HepG2 (cell line): Measurements from ENCODE around the gene OSGIN1. TPM values are rescaled to one million over a fixed set of nuclear protein-coding genes. Genes with fewer than 3 reads are reported as not detected.

Experiments used
- ATRX ChIP-seq: sonication (generic); formaldehyde crosslinking; IDR thresholded peaks from 2 replicates; pipeline ENCODE4 v1.4.0; 2020; ENCODE audit warnings: missing genetic modification reagents, borderline replicate concordance
- HNF4A ChIP-seq: sonication (generic); formaldehyde crosslinking; IDR thresholded peaks from 2 replicates; pipeline ENCODE4 v1.4.0; 2020; ENCODE audit warnings: missing genetic modification reagents
- MXD4 ChIP-seq: IDR thresholded peaks from 2 replicates; pipeline ENCODE4 v1.6.1; 2016; ENCODE audit warnings: mild to moderate bottlenecking, missing biosample characterization, missing genetic modification reagents
- RARG ChIP-seq: sonication (generic); formaldehyde crosslinking; IDR thresholded peaks from 2 replicates; pipeline ENCODE4 v1.4.0; 2020; ENCODE audit warnings: low read depth, mild to moderate bottlenecking, missing genetic modification reagents
- RELA ChIP-seq: sonication (generic); formaldehyde crosslinking; IDR thresholded peaks from 2 replicates; pipeline ENCODE4 v1.4.0; 2020; ENCODE audit warnings: missing genetic modification reagents
- RFXAP ChIP-seq: sonication (generic); formaldehyde crosslinking; IDR thresholded peaks from 2 replicates; pipeline ENCODE4 v1.4.0; 2020; ENCODE audit warnings: missing genetic modification reagents, borderline replicate concordance
- RXRB ChIP-seq: IDR thresholded peaks from 2 replicates; pipeline ENCODE4 v1.6.1; 2016; ENCODE audit warnings: borderline replicate concordance, missing genetic modification reagents, missing compliant biosample characterization
- SOX6 ChIP-seq, 2 experiments: fragments of 450-650 bp in 1 of 2; sonication (generic) in 1 of 2; formaldehyde crosslinking in 1 of 2; IDR thresholded peaks; 2 replicates each; pipeline versions ENCODE4 v1.4.0 to v1.6.1; 2017 to 2020; ENCODE audit warnings: antibody characterized with exemption in 1 of 2, mild to moderate bottlenecking in 1 of 2, missing genetic modification reagents in 1 of 2
- TBL1XR1 ChIP-seq: fragments of 150-350 bp; IDR thresholded peaks from 2 replicates; pipeline ENCODE4 v1.6.1; 2014; ENCODE audit warnings: borderline replicate concordance, low read length; ENCODE audit not compliant: partially characterized antibody
- TBX2 ChIP-seq: sonication (generic); formaldehyde crosslinking; IDR thresholded peaks from 2 replicates; pipeline ENCODE4 v1.5.0; 2020; ENCODE audit warnings: missing genetic modification reagents, mild to moderate bottlenecking, borderline replicate concordance
- ZBTB7A ChIP-seq: sonication (generic); formaldehyde crosslinking; IDR thresholded peaks from 2 replicates; pipeline ENCODE4 v1.8.0; 2022; ENCODE audit warnings: mild to moderate bottlenecking, missing genetic modification reagents
- ZFP36L2 ChIP-seq: sonication (generic); formaldehyde crosslinking; IDR thresholded peaks from 2 replicates; pipeline ENCODE4 v1.4.0; 2020; ENCODE audit warnings: missing genetic modification reagents
- ZNF235 ChIP-seq: sonication (generic); formaldehyde crosslinking; IDR thresholded peaks from 2 replicates; pipeline ENCODE4 v1.8.1; 2023; ENCODE audit warnings: mild to moderate bottlenecking, missing genetic modification reagents, borderline replicate concordance
- ZNF282 ChIP-seq: fragments of 450-650 bp; IDR thresholded peaks from 2 replicates; pipeline ENCODE4 v1.6.1; 2018; ENCODE audit not compliant: partially characterized antibody
- ZNF629 ChIP-seq: sonication (generic); formaldehyde crosslinking; conservative IDR thresholded peaks from 2 replicates; pipeline ENCODE4 v1.5.0; 2020; ENCODE audit warnings: missing genetic modification reagents
- ZNF746 ChIP-seq: sonication (generic); formaldehyde crosslinking; IDR thresholded peaks from 2 replicates; pipeline ENCODE4 v1.8.0; 2022; ENCODE audit warnings: mild to moderate bottlenecking, missing genetic modification reagents
- ZNF761 ChIP-seq: sonication (generic); formaldehyde crosslinking; conservative IDR thresholded peaks from 2 replicates; pipeline ENCODE4 v1.4.0; 2020; ENCODE audit warnings: mild to moderate bottlenecking, missing genetic modification reagents
- ZSCAN22 ChIP-seq: sonication (generic); formaldehyde crosslinking; IDR thresholded peaks from 2 replicates; pipeline ENCODE4 v1.4.0; 2020; ENCODE audit warnings: mild to moderate bottlenecking, missing genetic modification reagents
- polyA plus RNA-seq, 8 experiments: library from polyadenylated mRNA; depleted of rRNA in 3 of 8; stranded (reverse) in 7 of 8; unstranded in 1 of 8; fragments of >200 nt; fragmentation: Illumina TruSeq in 4 of 8; extraction: Trizol in 4 of 8; gene quantifications; 2 replicates each; pipeline versions ENCODE4 v1.2.1 to v1.2.3, GENCODE V29; 2011 to 2016; ENCODE audit warnings: low read depth in 4 of 8, missing spikeins in 1 of 8, mixed read lengths in 1 of 8; ENCODE audit not compliant: insufficient read depth in 1 of 8
- total RNA-seq, 5 experiments: library from RNA; depleted of rRNA; stranded (reverse); fragments of >200 nt; fragmentation: Illumina TruSeq; extraction: Trizol; gene quantifications; 2 replicates each; pipeline ENCODE4 v1.2.3, GENCODE V29; 2016; ENCODE audit warnings: low read depth in 1 of 5
- TF ChIP-seq, protein P1 (sequence below): sonication (generic); formaldehyde crosslinking; IDR thresholded peaks from 2 replicates; pipeline ENCODE4 v1.5.0; 2020; ENCODE audit warnings: mild to moderate bottlenecking, missing genetic modification reagents, borderline replicate concordance
- TF ChIP-seq, protein P2 (sequence below): sonication (generic); formaldehyde crosslinking; IDR thresholded peaks from 2 replicates; pipeline ENCODE4 v1.5.1; 2020; ENCODE audit warnings: missing genetic modification reagents, mild to moderate bottlenecking, borderline replicate concordance
- TF ChIP-seq, protein P3 (sequence below): IDR thresholded peaks from 2 replicates; pipeline ENCODE4 v1.6.1; 2016; ENCODE audit warnings: missing biosample characterization, missing genetic modification reagents, low read depth
- TF ChIP-seq, protein P4 (sequence below): sonication (generic); formaldehyde crosslinking; IDR thresholded peaks from 2 replicates; pipeline ENCODE4 v1.4.0; 2020; ENCODE audit warnings: missing genetic modification reagents, mild to moderate bottlenecking, borderline replicate concordance

Gene OSGIN1
- total and polyA plus RNA-seq, 2 of the 13 experiments (the other 11 are each of a cell fraction or from before 2014, with no cell fraction given) = 20.5 to 27.1 TPM

DNA sequence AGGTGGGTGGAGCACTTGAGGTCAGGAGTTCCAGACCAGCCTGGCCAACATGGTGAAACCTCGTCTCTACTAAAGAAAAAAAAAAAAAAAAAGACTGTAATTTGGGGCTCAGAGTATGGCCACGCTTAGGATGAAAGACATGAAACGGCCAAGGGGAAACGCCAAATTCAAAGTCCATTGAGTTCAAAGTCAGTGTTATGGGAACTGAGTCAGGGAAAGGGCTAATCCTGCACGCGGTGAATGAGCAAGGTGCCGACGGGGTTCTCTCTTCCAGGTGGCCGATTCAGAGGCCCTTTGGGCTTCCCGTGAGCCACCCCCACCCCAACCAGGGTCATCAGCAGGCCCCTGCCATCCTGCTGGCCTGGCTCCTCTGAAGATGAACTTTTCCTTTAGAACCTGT, 7.5 kb upstream of the OSGIN1 start (continued):
- TF ChIP-seq, protein P1, sequence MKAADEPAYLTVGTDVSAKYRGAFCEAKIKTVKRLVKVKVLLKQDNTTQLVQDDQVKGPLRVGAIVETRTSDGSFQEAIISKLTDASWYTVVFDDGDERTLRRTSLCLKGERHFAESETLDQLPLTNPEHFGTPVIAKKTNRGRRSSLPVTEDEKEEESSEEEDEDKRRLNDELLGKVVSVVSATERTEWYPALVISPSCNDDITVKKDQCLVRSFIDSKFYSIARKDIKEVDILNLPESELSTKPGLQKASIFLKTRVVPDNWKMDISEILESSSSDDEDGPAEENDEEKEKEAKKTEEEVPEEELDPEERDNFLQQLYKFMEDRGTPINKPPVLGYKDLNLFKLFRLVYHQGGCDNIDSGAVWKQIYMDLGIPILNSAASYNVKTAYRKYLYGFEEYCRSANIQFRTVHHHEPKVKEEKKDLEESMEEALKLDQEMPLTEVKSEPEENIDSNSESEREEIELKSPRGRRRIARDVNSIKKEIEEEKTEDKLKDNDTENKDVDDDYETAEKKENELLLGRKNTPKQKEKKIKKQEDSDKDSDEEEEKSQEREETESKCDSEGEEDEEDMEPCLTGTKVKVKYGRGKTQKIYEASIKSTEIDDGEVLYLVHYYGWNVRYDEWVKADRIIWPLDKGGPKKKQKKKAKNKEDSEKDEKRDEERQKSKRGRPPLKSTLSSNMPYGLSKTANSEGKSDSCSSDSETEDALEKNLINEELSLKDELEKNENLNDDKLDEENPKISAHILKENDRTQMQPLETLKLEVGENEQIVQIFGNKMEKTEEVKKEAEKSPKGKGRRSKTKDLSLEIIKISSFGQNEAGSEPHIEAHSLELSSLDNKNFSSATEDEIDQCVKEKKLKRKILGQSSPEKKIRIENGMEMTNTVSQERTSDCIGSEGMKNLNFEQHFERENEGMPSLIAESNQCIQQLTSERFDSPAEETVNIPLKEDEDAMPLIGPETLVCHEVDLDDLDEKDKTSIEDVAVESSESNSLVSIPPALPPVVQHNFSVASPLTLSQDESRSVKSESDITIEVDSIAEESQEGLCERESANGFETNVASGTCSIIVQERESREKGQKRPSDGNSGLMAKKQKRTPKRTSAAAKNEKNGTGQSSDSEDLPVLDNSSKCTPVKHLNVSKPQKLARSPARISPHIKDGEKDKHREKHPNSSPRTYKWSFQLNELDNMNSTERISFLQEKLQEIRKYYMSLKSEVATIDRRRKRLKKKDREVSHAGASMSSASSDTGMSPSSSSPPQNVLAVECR (CRISPR knock-in tag) = no peak
- TF ChIP-seq ZSCAN22 (CRISPR knock-in tag) = no peak
- TF ChIP-seq RFXAP (CRISPR knock-in tag) = no peak
- no peak for TF ChIP-seq ZNF761 (CRISPR knock-in tag)
- TF ChIP-seq ZFP36L2 = no peak
- no peak for TF ChIP-seq MXD4
- no peak for TF ChIP-seq RELA (CRISPR knock-in tag)
- no peak for TF ChIP-seq TBL1XR1
- no peak for TF ChIP-seq ZNF282
- no peak for TF ChIP-seq ZNF629 (CRISPR knock-in tag)
- TF ChIP-seq, protein P2, sequence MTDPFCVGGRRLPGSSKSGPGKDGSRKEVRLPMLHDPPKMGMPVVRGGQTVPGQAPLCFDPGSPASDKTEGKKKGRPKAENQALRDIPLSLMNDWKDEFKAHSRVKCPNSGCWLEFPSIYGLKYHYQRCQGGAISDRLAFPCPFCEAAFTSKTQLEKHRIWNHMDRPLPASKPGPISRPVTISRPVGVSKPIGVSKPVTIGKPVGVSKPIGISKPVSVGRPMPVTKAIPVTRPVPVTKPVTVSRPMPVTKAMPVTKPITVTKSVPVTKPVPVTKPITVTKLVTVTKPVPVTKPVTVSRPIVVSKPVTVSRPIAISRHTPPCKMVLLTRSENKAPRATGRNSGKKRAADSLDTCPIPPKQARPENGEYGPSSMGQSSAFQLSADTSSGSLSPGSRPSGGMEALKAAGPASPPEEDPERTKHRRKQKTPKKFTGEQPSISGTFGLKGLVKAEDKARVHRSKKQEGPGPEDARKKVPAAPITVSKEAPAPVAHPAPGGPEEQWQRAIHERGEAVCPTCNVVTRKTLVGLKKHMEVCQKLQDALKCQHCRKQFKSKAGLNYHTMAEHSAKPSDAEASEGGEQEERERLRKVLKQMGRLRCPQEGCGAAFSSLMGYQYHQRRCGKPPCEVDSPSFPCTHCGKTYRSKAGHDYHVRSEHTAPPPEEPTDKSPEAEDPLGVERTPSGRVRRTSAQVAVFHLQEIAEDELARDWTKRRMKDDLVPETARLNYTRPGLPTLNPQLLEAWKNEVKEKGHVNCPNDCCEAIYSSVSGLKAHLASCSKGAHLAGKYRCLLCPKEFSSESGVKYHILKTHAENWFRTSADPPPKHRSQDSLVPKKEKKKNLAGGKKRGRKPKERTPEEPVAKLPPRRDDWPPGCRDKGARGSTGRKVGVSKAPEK (CRISPR knock-in tag) = no peak
- TF ChIP-seq ZNF235 (CRISPR knock-in tag) = no peak
- TF ChIP-seq, protein P3, sequence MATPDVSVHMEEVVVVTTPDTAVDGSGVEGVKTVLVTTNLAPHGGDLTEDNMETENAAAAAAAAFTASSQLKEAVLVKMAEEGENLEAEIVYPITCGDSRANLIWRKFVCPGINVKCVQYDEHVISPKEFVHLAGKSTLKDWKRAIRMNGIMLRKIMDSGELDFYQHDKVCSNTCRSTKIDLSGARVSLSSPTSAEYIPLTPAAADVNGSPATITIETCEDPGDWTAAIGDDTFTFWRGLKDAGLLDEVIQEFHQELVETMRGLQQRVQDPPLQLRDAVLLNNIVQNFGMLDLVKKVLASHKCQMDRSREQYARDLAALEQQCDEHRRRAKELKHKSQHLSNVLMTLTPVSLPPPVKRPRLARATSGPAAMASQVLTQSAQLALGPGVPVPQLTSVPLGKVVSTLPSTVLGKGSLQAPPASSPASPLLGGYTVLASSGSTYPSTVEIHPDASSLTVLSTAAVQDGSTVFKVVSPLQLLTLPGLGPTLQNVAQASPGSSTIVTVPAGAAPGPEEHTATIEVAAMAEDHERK (CRISPR knock-in tag) = no peak
- TF ChIP-seq RARG (CRISPR knock-in tag) = no peak
- TF ChIP-seq TBX2 (CRISPR knock-in tag) = no peak
- TF ChIP-seq SOX6 (IDR thresholded peaks at IDR 0.05) = no peak
- no peak for TF ChIP-seq SOX6 (CRISPR knock-in tag; IDR thresholded peaks at IDR 0.05)
- TF ChIP-seq ZNF746 (CRISPR knock-in tag) = no peak
- peak; percentile 71 for TF ChIP-seq HNF4A
- TF ChIP-seq RXRB = peak; percentile 39; the same call in 1 of the 2 replicates
- no peak for TF ChIP-seq ATRX (CRISPR knock-in tag)
- TF ChIP-seq, protein P4, sequence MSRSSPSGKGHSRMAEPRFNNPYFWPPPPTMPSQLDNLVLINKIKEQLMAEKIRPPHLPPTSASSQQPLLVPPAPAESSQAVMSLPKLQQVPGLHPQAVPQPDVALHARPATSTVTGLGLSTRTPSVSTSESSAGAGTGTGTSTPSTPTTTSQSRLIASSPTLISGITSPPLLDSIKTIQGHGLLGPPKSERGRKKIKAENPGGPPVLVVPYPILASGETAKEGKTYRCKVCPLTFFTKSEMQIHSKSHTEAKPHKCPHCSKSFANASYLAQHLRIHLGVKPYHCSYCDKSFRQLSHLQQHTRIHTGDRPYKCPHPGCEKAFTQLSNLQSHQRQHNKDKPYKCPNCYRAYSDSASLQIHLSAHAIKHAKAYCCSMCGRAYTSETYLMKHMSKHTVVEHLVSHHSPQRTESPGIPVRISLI (CRISPR knock-in tag) = 0 out of 2 replicates have a peak, but pooled peaks have one; percentile 22
- no peak for TF ChIP-seq ZBTB7A (CRISPR knock-in tag)
